Skeletal muscle cell (primary cell): ENCODE data around the gene WNK4.
A peak's percentile ranks its signal among the peaks of the same experiment; 100 is the strongest.
"Not testable (repeated sequence)": the region's sequence is repeated elsewhere in the genome, so short reads cannot be mapped to it uniquely, and the experiment has no call there.

Experiments used
- DNase-seq: peaks from one replicate; pipeline ENCODE4 v3.0.0-alpha.2; 2010; ENCODE audit warnings: low read depth
- H3K4me3 ChIP-seq: 2 replicates; pipeline ENCODE4 v1.5.1; 2011; ENCODE audit warnings: low read depth, mild to moderate bottlenecking, control low read depth, low read length, moderate library complexity

WNK4 gene

DNA sequence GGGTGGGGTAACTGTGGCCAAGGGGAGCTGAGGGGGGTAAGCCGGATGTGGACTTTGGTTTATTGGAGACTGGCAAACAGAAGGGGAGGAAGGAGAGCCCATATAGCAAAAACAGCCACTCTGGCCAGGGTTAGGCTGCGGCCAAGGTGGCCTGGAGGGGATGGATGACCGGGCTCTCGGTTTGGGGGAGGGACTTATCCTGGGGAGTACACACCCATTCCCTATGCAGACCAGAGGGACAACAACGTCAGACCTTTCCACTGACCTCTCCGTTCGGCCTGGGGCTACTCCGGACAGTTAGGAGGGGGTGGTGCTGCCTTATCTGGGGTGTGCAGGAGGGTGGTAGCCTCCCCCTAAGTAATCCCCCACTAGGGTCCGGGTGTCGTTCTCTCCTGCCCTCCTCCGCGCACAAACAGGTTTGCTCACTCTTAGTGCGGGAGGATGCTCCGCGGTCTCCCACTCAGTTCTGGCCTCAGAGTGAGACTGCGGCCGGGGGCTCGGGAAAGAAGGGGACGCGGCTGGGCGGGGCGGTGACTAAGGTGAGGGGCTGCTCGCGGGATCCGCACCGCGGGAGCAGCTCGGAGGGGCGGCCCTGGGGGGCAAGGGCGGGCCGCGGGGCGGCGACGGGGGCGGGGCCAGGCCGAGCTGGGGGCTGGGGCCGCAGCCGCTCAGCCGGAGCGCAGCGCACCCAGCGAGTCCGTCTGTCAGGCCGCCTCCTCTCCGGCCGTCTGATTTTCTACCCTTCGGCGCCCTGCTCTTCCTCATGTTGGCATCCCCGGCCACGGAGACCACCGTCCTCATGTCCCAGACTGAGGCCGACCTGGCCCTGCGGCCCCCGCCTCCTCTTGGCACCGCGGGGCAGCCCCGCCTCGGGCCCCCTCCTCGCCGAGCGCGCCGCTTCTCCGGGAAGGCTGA is at the start of gene WNK4:
TSS of gene WNK4 (plus strand) at position 675 of the 915 bp plus-strand sequence. CDS start at position 764, 89 bp downstream.
- no peak for DNase-seq

DNA sequence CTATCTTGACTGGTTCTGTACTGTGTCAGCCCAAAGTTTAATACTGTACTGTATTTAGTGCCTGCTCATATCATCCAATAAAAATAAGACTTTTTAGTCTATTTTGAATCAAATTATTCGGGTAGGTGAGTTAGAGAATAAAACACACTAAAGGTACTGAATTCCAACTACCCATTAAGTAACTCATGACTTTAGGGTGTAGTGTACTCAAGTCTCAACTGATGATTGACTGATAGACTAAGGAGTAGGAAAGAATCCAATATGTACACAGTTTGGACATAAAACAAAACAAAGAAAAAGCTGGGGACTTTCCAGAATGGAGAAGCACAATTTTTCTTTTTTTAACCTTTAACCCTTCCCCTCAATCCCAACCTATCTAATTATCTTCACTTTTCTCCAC is 39.7 kb upstream of the WNK4 start:
- no peak for DNase-seq
- no peak overlapping the region for H3K4me3 ChIP-seq

More for the DNA sequence above, at the start of gene WNK4:
- peak within 1 kb of the TSS; percentile 70 for H3K4me3 ChIP-seq

DNA sequence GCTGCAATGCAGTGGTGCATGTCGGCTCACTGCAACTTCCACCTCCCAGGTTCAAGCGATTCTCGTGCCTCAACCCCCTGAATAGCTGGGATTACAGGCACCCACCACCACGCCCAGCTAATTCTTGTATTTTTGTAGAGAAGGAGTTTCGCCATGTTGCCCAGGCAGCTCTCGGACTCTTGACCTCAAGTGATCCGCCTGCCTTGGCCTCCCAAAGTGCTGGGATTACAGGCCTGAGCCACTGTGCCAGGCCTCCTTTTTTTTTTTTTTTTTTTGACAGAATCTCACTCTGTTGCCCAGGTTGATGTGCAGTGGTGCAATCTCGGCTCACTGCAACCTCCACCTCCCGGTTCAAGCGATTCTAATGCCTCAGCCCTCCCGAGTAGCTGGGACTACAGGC is 37.5 kb upstream of the WNK4 start:
- H3K4me3 ChIP-seq, DNase-seq: not testable (repeated sequence)

DNA sequence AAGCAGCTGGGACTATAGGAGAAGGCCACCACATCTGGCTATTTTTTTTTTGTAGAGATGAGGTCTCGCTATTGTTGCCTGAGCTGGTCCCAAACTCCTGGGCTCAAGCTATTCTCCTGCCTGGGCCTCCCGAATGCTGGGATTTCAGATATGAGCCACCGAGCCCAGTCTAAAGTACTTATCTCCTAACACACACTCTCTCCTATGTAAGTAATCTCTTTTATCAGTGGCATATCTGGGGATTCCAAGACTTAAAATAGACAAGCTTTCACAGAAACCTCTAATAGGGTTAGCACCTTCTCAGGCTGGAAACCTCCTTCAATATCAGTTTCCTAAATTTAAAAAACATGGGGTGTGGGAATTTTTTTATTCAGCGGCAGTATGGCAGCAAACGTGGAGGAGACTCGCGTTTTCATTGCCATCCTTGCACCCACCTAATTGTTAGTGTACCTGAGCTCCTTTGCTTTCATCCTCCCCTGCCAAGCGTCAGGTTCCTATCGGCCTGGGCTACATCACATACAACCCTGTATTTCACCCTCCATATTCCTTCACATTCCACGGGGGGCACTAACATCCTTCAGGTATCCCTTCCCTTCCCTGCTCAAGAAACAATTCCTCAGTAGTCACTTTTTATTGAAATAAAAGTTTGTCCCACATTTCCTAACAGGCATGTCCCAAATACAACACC is 36.7 kb upstream of the WNK4 start:
- DNase-seq = no peak
- peak overlapping the region; percentile 85 for H3K4me3 ChIP-seq

DNA sequence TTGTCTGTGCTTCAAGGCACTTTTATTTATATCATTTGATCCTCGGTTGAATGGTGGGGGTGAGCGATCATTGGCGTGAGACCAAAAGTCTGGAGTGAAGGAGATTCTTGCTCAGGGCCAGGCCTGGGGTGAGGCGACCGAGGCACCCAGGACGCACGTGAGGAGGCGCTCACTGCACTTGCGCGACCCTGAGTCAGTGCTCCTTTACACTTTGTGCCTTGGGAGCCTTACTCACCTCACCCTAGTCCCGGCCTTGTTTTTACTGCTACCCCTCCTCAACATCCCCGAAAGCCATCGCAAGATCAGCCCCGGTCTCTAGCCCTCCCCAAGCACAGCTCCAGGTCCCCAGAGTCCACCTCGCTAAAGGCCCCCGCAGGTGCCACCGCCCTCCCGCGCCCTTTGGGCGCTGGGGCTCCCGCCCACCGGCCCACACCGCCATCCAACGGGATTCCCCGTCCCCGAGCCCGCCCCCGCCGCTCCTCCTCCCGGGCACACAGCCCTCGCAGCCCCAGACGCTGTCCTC is 36.1 kb upstream of the WNK4 start:
- peak overlapping the region; percentile 85 for H3K4me3 ChIP-seq
- DNase-seq = no peak

DNA sequence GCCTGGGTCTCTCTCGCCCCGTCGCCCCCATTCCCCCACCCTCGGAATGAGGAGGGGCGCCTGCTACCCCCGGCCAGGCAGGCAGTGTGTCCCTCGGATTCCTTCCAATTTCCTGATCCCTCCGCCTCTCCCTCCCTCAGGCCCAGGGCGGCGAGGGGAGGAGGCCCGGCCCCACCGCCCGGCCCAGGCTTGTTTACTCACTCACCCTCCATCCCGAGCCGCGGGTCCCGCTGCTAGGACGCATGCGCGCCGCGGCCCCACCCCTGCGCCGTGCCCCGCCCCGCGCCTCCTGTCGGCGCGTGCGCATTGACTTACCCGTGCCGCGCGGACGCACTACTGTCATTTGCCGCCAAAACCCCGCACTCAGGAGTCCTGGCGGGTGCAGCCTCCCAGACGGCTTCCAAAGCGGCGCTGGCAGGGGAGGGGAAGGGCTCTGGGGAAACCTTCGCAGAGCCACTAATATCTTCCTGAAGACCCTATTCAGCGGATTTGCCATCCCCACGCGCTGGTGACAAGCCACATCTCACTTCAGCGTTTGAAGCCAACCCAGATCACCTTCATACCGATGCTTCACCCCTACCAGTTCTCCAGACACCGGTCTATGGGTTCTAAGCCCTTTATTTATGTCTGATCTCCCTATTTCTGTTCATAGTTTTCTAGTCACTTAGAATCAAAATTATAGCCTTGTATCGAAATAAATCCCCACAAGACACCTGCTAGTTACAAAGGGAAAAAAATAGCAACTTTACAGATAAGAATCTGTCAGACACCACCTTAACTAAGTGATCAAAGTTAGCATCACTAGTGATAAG is 35.4 kb upstream of the WNK4 start, which contains the start of gene EZH1:
TSS of gene EZH1 (minus strand) at position 235 of the 812 bp plus-strand sequence. CDS start 16,099 bp downstream, outside the sequence.
- peak; percentile 64 for DNase-seq

DNA sequence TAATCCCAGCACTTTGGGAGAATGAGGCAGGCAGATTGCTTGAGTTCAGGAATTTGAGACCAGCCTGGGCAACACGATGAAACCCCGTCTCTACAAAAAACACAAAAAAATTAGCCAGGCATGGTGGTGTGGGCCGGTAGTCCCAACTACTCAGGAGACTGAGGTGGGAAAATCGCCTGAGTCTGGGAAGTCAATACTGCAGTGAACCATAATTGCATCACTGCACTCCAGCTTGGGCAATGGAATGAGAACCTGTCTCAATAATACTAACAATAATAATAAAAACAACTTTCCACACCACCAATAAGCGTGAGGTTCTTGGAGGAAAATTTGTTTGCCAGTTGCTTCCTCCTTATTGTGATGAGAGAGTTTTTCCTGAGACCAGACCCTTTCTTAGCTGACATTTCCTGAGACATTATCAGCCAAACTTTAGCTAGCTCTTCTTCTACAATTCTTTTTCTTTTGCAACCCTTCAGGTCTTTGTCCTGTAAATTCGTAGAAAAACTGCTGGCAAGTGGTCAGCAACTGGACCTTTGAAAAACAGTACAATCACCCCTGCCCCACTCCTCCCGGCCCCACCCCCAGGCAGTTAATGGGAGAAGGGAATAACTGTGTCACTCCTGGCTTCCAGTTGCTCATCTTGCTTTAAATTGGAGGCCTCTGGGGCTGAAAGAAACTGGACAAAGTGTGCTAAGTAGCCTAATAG is 32.1 kb upstream of the WNK4 start:
- no peak for DNase-seq
- no peak overlapping the region for H3K4me3 ChIP-seq

More for the DNA sequence above, 35.4 kb upstream of the WNK4 start, which contains the start of gene EZH1:
- H3K4me3 ChIP-seq = peak within 1 kb of the TSS; percentile 85

DNA sequence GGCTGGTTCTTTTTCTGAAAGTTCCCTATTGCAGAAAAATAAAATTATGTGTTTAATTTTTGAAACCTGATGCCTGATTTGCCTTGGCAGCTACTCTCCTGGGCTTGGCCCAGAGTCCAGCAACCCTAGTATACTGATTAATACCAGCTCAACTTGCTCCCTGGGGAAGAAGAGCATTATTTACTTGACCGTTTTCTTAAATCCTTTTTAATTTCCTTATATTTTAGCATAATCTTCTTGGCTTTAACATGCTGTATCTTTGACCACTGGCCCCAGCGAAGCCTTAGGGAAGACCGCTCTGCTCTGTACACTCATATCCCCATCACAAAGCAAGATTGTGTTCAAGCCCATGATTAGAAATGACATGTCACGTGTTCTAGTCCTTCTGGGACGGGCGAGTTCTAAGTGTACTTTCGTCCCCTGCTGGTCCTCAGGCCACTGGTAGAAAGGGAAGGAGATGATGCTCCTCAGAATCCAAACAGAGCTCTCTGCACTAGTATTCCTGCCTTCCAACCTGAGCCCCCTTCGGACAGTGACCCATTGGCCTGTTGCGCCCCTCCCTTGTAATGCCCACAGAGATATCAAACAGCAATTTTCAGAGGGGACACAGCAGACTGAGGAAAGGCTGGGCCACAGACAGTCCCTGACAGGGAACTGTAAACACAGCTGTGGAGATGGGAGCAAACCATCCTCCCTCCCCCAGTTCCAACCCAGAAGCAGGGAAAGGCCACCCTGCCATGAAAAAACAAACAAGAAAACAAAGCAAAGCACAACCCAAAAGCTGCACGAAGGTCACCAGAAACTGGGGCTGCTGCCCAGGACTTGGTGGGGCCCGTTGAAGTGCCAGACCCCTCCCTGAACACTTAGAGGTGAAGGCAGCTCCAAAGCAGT is 31.3 kb upstream of the WNK4 start:
- no peak overlapping the region for H3K4me3 ChIP-seq
- no peak for DNase-seq

DNA sequence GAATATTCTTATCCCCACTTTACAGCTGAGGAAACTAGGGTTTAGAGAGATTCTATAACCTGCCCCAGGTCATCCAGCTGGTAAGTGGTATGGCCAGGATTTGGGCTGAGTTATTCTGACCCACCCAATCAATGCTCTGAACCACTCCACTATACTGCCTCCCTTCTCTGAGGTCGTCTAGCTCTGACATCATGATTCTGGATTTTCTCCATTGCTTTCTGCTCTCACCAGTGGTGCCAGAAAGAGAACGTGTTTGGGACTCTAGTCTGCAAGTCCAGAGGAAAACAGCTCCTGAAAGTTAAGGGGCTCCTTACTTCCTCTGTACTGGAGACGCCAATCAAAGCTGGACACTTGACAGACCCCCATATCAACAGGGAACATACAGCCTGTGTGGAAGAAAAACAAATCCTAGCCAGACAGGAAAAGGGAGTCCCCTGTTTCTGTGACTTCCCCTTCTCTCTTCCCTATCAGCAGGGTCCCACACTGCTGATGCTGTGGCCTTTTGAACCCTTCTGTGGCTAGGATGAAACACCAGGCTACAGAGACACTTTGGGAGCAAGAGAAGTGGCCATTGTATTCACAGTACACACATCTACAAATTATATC is 29.6 kb upstream of the WNK4 start:
- H3K4me3 ChIP-seq = no peak overlapping the region
- no peak for DNase-seq

DNA sequence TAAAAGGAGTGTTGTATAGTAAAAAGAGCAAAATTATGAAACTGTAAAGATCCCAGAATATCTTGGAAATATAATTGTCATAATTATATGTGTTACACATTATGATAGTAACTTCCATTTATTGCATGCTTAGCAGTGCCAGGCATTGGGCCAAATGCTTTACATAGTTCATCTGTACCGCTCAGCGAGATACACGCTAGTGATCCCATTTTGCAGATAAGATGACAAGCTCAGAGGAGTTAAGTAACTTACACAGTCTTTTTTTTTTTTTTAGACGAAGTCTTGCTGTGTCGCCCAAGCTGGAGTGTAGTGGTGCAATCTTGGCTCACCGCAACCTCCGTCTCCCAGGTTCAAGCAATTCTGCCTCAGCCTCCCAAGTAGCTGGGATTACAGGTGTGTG is 28.8 kb upstream of the WNK4 start:
- DNase-seq = no peak
- H3K4me3 ChIP-seq = no peak overlapping the region

DNA sequence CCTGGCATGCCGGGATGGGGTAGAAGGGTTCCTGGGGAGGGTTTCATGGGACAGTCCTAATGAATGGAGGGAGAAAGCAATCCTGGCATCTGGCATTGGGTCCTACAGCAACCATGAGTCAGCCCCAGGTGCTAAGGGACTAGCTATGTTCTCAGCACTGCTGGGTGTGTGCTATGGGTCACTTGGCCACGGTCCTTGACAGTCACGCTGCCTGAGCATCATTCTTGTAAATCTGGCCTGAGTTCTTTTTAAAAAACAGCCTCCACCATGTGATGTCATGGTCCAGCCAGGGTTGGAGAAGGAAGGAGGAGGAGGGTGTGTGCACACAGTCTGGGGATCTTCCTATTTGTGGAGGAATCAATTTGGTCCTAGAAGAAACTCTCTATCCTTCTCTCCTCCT is 25.6 kb upstream of the WNK4 start:
- no peak for DNase-seq
- no peak overlapping the region for H3K4me3 ChIP-seq

DNA sequence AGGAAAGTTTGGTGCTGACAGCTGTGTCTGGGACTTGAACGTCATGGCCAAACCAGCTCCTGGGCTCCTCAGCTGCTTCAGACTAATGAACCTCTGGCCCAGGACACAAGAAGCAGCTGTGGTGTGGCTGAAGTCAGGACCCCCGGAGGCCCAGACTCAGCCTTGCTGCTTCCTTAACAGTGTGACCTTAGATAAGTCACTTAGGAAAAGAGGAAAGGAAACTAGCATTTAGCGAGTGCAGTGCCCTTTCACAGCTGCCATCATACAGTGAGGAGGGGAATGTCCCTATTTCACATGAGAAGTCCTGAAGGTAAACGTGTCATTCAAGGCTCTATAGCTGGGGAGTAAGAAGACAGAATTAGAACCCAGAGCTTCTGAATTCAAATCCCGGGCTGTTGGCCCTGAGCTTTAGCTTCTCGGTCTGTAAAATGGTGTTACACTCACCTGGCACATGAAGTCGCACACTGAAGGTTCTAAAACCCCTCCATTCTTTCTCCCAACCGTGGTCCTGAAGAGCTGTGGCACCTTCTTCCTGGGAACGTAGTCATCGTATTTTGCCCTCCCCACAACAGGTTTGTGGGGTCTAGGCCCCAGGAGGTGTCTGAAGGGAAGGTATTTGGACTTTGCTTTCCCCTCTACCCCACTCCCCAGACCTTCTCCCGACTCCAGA is 20.3 kb upstream of the WNK4 start:
- H3K4me3 ChIP-seq = peak overlapping the region; percentile 44
- no peak for DNase-seq

DNA sequence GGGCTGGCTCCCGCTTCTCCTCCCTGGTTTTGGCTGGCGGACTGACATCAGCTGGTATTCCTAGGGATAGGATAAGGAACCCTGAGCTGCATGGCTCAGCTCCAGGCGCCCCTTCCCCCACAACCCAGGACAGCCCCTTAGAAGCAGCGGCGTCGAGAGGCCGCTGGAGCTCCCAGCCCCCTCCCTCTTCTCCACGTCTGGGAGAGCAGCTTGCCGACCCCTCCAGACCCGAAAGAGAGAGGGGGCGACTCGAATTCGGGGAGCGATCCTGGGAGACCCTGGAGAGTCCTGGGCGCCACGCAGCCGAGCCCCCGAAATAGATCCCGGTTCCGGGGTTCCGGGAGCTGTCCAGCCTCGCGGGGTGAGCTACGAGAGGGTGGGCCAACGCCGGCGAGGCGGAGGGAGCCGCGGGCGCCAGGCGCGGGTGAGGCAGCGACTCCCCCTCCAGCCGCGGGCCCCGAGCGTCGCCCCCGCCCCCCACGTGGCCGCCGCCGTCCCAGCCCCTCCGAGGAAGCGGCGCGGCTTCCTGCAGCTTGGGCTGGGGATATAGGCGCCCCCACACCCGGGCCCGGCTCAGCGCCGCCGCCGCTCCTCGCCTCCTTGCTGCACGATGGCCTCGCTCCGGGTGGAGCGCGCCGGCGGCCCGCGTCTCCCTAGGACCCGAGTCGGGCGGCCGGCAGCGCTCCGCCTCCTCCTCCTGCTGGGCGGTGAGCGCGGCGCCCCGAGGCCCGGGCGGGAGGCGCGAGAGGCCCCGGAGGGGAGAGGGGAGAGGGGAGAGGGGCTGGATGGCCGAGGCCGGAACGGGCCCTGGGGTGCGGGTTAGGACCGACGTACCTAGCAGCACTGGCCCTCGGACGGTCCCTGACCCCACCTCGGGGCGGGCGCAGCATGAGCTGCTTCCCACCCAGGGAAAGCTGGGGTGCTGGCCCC is 19.5 kb upstream of the WNK4 start, which contains the start of gene RAMP2:
TSS of gene RAMP2 (plus strand) at position 576 of the 930 bp plus-strand sequence. CDS start at position 611, 35 bp downstream.
- peak within 1 kb of the TSS; percentile 44 for H3K4me3 ChIP-seq
- DNase-seq = no peak

DNA sequence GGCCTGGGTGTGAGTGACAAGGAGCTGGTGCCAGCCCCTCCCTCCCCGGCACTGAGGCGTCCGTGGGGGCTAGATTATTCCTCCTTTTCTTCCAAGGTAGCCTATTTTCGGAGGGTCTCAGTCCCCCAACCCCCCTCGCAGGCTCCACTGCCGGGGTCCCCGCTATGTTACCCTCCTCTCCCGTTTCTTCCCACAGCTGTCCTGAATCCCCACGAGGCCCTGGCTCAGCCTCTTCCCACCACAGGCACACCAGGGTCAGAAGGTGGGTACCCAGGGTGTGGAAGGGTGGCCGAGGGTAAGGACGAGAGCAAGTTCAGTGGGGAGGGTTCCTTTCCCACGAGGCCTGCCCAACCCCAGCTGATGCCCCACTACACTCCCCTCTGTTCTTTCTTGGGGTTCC is 18.8 kb upstream of the WNK4 start:
- peak overlapping the region; percentile 44 for H3K4me3 ChIP-seq
- DNase-seq = no peak

DNA sequence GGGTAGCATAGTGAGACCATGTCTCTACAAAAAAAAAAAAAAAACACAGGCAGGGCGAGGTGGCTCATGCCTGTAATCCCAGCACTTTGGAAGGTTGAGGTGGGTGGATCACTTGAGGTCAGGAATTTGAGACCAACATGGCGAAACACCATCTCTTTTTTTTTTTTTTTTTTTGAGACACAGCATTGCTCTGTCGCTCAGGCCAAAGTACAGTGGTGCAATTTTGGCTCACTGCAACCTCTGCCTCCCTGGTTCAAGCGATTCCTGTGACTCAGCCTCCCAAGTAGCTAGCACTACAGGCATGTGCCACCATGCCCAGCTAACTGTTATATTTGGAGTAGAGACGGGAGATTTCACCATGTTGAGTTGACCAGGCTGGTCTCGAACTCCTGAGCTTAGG is 14.3 kb upstream of the WNK4 start:
- no peak overlapping the region for H3K4me3 ChIP-seq
- DNase-seq = no peak

DNA sequence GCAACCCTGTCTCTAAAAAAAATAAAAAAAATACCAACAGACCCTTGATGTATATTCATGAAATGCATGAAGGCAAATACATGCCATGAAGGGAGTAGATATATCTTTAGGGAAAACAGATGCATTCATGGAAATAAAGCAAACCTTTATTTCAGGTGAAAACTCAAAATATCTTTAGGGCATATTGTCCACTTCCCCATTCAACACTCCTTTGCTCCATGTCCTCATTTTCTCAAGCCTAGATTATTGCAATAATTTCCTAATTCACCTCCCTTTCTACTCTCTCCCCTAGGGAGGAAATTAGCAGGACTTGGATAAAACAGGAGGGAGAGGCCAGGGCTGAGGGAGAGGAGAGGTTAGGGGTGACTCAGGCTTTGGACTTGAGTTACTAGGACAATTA is 12.9 kb upstream of the WNK4 start:
- no peak overlapping the region for H3K4me3 ChIP-seq
- DNase-seq = no peak
